Activated CD4-positive, alpha-beta T cell treated with anti-CD3 and anti-CD28 coated beads, Interleukin-2, amount 50 U/mL, for 1 hour (primary cell): ENCODE data around the gene EP300.
A peak's percentile ranks its signal among the peaks of the same experiment; 100 is the strongest.
"Not testable (repeated sequence)": the region's sequence is repeated elsewhere in the genome, so short reads cannot be mapped to it uniquely, and the experiment has no call there.

Experiments used
- DNase-seq: peaks from one replicate; pipeline ENCODE4 v3.0.0-alpha.2; 2020

The EP300 gene

DNA sequence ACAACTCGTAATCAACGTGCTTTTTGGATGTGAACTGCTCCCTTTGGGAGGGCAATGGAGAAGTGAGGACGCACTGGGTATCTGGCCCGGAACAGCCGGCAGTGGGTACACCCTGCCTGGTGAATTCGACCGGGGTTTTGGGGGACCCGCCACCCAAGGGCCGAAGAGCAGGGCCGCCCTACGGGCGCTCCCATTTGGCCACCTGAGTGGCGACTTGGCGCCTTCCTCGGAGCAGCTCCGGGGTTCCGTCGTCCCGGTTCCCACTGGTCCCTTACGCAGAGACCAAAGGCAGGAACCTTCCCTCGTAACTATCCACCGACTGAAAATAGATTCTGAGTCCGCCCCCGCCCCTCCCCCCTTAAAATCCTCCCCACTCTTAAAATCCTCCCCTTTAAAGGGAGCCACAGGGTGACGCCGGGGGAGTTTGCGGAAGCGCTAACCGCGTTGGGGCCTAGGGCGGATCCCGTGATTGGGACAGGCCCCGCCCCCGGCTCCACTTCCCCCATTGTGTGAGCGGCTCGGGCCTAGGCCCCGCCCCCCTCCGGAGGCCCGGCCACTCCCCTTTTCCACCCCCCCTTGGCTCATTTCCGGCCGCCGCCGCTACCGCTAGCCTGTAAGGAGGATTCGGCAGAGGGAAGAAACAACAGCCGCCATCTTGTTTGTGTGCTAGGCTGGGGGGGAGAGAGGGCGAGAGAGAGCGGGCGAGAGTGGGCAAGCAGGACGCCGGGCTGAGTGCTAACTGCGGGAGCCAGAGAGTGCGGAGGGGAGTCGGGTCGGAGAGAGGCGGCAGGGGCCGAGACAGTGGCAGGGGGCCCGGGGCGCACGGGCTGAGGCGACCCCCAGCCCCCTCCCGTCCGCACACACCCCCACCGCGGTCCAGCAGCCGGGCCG lies 1.0 kb upstream of the EP300 start:
- DNase-seq: peak; percentile 99

DNA sequence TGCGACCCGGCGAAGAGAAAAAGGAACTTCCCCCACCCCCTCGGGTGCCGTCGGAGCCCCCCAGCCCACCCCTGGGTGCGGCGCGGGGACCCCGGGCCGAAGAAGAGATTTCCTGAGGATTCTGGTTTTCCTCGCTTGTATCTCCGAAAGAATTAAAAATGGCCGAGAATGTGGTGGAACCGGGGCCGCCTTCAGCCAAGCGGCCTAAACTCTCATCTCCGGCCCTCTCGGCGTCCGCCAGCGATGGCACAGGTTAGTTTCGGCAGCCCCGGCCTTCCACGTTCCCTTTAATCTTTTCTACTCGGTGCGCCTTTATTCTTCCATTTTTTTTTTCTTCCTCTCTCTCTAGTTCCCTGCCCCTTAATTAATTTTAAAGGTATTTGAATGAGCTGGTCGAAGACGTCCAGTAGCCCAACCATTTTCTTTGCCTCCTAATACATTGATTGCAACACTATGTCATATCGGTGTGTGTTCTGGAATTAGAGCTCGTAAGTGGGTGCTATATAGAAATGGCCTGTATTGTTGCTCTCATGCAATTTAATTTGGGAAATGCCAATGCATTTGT lies 537 bp downstream of the EP300 start:
- DNase-seq: no peak

DNA sequence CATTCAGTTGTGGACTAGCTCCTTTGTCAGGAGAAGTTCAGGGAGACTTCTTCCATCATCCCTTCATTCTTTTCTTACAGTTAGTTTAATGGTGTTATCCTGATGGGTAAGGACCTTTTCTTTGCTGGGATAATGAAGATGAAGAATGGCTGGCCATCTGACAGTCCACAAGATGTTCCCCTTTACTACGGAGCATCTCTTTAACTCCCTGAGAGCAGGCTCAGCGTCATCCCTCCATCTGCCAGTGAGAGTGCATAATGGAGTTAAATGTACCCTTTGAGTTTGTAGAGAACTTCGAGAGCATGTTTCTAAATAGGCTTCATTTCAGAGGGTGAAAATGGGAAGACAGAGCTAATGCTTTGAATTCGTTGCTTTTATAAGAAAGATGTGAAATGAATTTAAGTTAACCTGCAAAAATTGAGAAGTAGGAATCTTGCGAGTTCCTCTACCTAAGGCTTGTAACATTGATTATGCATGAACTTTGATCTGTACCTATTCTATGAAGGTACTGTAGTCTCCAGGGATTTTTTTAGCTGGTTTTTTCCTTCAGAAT lies 1.7 kb downstream of the EP300 start:
- DNase-seq: no peak

DNA sequence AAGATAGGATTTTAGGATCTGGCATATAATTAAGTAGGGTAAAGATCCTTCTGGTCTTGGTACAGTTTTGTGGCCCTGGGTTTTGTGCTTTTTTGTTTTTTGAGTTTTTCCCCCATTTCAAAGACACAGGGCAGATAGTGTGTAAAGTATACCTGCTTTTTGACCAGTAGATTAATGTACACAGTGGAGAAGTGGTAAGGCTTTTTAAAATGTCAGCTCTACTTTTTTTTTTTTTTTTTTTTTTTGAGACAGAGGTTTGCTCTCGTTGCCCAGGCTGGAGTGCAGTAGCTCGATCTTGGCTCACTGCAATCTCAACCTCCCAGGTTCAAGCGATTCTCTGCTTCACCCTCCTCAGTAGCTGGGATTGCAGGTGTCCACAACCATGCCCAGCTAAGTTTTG lies 4.0 kb downstream of the EP300 start:
- no peak for DNase-seq

DNA sequence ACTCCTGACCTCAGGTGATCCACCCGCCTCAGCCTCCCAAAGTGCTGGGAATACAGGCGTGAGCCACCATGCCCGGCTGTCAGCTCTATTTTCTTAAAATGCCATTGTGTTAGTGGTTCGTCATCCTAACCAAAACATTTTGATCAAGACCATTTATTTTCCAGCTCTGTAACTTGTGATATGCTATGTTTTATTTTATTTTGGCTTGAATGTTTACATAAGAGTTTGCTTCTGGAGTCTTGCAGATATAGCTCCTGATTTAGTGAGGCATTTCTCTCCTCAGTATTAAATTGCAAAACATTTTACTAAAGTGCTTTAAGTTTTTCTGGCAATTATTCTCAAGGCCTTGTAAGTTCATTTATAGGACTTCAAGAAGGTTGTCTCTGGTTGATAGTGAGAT lies 4.4 kb downstream of the EP300 start:
- no peak for DNase-seq

DNA sequence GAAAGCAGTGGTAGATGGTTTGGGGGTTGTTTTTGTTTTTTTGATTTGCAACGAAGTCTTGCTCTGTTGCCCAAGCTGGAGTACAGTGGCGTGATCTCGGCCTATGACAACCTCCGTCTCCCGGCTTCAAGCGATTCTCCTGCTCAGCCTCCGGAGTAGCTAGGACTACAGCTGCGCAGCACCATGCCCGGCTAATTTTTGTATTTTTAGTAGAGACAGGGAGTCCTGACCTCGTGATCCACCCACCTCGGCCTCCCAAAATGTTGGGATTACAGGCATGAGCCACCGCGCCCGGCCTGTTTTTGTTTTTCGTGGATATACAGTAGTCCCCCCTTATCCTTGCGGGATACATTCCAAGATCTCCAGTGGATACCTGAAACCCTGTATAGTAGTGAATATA lies 6.6 kb downstream of the EP300 start:
- DNase-seq: no peak

DNA sequence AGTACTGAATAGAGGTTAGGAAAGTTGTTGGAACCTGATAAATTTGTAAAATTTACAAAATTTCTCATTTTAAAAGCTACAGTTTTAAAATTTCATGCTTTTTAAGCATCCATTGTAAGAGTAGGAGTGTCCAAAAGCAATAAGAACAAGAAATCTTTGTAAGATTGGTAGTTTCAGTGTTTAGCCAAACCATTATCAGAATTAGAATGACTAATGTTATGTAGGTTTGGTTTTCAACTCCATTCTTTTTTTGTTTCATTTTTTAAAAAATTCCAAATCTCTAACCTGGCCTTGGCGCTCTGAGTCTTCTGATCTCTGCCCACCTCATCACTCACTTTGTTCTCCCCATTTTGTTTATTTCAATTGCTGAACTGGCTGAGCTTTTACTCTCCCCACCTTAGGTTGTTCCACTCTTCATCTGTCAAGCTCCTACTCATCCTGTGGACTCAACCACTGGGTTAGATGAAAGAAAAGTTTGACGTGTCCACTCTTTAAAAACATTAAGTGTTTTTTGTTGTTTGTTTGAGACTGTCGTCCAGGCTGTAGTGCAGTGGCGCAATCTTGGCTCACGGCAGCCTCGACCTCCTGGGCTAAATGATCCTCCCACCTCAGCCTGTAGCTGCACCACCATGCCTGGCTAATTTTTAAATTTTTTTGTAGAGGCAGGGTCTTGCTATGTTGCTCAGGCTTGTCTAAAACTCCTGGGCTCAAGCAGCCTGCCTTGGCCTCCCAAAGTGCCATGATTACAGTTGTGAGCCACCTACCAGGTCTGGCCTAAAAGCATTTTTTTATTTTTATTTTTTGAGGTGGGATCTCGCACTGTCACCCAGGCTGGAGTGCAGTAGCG lies 14.0 kb downstream of the EP300 start:
- DNase-seq: no peak

DNA sequence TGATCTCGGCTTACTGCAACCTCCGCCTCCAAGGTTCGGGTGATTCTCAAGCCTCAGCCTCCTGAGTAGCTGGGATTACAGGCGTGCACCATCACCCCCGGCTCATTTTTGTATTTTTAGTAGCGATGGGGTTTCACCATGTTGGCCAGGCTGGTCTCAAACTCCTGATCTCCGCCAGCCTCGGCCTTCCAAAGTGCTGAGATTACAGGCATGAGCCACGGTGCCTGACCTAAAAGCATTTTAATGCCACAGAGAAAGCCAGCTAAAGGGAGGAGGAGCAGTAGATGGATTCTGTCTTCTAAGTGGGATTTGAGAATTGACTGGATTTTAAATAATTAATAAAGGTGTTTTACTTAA lies 14.6 kb downstream of the EP300 start:
- not testable (repeated sequence) for DNase-seq

DNA sequence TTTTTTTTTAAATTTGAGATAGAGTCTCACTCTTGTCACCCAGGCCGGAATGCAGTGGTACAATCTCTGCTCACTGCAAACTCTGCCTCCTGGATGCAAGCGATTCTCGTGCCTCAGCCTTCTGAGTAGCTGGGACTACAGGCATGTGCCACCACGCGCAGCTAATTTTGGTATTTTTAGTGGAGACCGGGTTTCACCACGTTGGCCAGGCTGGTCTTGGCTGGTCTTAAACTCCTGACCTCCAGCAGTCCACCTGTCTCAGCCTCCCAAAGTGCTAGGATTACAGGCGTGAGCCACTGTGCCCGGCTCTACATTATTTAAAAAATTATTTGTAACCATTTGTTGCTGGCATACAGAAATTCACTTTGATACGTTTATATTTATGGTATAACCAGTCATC lies 18.6 kb downstream of the EP300 start:
- DNase-seq: no peak

DNA sequence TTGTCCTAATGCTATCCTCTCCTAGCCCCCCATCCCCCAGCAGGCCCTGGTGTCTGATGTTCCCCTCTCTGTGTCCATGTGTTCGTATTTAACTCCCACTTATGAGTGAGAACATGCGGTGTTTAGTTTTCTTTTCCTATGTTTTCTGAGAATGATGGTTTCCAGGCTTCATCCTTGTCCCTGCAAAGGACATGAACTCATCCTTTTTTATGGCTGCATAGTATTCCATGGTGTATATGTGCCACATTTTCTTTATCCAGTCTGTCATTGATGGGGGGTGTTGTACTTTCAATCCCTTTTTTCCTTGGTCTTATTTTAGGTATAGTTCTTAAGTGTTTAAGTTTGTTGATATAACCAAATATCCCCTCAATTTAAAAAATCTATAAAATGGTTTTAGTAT lies 23.9 kb downstream of the EP300 start:
- no peak for DNase-seq

DNA sequence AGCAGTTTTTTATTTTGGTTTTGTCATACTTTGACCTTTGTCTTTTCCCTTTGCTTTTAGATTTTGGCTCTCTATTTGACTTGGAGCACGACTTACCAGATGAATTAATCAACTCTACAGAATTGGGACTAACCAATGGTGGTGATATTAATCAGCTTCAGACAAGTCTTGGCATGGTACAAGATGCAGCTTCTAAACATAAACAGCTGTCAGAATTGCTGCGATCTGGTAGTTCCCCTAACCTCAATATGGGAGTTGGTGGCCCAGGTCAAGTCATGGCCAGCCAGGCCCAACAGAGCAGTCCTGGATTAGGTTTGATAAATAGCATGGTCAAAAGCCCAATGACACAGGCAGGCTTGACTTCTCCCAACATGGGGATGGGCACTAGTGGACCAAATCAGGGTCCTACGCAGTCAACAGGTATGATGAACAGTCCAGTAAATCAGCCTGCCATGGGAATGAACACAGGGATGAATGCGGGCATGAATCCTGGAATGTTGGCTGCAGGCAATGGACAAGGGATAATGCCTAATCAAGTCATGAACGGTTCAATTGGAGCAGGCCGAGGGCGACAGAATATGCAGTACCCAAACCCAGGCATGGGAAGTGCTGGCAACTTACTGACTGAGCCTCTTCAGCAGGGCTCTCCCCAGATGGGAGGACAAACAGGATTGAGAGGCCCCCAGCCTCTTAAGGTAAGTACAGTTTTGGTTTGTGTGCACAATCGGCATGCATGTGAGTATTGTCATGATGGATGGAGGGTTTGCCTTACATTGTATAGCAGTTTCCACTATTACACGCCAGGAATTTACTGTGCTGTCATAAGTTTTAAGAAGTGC lies 25.0 kb downstream of the EP300 start:
- DNase-seq: no peak

DNA sequence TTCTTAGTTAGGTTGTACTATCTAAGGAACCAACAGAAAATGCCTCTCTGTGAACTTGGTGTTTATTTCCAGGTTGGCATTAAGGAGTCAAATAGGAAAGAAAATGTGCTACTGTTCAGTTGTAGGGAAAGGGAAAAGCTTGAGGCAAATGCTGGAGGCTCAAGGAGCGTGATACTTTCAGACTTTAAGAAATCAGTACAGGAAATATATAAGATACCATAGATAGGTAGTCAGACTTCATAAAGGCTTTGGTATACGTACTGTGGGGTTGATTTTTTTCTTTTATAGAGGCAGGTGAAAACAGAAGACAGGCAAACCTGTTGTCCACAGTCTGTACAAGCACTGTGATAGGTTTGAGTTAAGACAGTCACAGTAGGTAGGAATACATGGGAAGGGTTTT lies 30.8 kb downstream of the EP300 start:
- DNase-seq: no peak

DNA sequence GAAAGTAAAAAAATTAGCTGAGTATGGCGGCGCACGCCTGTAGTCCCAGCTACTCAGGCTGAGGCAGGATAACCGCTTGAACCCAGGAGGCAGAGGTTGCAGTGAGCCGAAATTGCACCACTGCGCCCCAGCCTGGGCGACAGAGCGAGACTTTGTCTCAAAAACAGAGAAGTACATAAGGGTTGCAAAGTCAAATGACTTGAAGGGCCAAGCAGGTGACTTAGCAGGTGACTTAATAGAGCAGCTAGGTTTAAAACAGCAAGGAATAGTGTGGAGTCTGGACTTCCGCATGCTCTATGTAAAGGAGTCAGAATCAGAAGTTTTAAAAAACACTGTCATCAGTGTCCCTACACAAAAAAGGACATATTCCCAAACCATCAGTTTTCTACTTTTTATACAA lies 31.7 kb downstream of the EP300 start:
- no peak for DNase-seq

DNA sequence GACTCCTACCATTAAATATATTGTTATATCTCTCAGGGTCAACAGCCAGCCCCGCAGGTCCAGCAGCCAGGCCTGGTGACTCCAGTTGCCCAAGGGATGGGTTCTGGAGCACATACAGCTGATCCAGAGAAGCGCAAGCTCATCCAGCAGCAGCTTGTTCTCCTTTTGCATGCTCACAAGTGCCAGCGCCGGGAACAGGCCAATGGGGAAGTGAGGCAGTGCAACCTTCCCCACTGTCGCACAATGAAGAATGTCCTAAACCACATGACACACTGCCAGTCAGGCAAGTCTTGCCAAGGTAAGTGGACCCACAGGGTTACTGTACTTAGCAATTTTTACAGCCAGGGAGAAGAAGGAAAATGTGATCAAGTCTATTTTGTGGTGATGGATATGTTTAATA lies 35.1 kb downstream of the EP300 start:
- DNase-seq: no peak

DNA sequence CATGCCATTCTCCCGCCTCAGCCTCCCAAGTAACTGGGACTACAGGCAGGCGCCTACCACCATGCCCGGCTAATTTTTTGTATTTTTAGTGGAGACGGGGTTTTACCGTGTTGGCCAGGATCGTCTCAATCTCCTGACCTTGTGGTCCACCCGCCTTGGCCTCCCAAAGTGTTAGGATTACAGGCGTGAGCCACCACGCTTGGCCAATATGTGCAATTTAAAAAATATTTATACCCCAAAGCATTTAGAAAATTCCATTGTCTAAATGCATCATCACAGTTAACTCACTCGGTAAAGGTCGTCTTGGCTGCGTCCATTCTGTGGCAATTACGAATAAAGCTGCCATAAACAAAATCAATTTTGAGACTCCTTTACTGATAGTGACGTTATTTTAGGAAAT lies 36.2 kb downstream of the EP300 start:
- no peak for DNase-seq

DNA sequence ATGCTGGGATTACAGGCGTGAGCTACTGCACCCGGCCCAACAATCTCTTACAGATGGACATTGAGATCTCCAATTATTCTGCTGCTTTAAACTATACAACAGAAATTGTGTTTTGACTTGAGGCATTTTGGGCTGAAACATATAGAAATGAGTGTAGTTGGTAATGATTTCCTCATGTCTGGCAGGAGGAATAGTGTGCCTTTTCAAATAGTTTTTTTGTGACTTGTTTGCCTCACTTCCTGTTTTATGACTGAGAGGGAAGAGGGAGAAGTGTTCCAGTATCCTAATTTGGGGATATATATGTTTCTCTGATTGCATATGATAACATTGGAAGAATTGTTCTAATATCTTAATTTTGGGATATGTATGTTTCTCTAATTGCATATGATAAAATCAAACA lies 40.2 kb downstream of the EP300 start:
- DNase-seq: no peak

DNA sequence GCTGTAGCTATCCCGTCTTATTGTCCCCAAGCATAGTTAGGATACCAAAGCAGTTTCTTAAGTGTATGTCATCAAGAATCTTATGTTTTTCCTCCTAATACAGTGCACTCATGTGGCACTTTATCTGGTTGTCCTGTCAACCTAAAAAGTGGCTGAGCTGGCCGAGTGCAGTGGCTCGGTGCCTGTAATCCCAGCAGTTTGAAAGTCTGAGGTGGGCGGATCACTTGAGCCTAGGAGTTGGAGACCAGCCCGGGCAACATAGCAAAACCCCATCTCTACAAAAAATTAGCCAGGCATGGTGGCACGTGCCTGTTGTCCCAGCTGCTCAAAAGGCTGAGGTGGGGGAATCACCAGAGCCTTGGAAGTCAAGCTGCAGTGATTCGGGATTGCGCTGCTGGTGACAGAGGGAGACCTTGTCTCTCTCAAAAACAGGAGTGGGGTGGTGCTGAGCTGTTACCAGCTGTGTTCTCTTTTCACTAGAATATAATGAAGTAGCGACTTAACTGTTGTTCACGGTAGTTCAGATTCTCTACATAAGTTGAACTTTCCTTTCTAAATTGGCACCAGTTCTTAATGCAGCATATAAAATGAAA lies 48.1 kb downstream of the EP300 start:
- DNase-seq: no peak

DNA sequence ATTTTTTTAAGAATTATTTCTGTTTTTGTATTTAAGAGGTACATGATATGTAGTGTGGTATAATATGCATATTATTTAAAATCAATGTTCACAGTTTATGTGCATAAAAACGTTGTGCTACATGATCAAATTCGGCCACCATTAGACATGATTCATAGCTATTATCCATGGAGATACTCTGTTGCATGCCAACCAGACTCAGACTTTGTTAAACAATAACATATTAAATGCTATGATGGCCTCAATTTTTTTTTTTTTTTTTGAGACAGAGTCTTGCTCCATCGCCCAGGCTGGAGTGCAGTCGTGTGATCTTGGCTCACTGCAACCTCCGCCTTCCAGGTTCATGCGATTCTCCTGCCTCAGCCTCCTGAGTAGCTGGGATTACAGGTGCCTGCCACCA lies 53.5 kb downstream of the EP300 start:
- DNase-seq: not testable (repeated sequence)

DNA sequence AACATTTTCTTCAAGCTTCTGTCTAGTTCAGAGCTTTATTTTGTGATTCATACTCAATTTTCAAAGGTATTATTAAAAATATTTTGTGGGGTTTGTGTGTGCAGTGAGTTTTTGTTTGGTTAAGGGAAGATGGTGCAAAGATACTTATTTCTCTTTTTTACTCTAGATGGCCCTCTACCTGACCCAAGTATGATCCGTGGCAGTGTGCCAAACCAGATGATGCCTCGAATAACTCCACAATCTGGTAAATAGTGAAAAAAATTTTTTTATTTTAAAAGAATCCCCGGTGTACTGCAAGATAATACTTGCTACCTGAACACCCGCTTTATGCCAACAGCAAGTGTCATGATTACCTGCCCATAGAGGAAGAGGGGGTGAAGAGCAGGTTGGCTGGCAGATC lies 54.2 kb downstream of the EP300 start:
- DNase-seq: no peak

DNA sequence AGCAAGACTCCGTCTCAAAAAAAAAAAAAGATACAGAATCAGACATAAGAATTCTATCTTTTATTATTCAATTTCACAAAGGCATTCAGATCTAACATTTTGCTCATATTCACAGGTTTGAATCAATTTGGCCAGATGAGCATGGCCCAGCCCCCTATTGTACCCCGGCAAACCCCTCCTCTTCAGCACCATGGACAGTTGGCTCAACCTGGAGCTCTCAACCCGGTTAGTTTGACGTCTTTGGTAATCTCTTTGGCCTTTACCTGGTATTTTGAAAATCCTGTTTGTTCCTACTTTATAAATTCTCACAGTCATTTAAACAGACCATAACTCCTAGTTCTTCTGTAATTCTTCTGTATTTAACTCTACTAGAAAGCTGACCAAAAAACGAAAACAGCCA lies 55.3 kb downstream of the EP300 start:
- no peak for DNase-seq

DNA sequence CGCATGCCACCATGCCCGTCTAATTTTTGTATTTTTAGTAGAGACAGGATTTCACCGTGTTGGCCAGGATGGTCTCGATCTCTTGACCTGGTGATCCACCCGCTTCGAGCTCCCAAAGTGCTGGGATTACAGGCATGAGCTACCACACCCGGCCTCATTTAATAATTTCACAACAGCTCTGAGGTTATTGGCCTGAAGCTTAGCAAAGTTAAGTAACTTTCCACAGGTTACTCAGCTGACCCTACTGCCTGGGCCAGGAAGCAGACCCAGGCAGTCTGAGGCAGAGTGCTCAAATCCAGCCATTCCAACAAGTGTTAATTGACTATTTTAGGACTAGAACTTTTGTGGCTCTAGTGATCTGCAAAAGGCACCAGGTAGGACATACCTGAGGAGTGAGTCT lies 60.5 kb downstream of the EP300 start:
- DNase-seq: no peak

DNA sequence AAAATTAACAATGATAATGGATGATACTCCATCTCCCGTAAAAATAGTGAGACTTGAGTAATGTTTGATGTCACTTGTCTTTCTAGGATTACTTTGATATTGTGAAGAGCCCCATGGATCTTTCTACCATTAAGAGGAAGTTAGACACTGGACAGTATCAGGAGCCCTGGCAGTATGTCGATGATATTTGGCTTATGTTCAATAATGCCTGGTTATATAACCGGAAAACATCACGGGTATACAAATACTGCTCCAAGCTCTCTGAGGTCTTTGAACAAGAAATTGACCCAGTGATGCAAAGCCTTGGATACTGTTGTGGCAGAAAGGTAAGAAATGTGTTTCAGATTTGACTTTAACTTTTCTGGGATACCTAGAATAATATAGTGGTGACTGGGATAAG lies 64.7 kb downstream of the EP300 start:
- no peak for DNase-seq
